ENCODE results near the gene ZNF394.

DNA sequence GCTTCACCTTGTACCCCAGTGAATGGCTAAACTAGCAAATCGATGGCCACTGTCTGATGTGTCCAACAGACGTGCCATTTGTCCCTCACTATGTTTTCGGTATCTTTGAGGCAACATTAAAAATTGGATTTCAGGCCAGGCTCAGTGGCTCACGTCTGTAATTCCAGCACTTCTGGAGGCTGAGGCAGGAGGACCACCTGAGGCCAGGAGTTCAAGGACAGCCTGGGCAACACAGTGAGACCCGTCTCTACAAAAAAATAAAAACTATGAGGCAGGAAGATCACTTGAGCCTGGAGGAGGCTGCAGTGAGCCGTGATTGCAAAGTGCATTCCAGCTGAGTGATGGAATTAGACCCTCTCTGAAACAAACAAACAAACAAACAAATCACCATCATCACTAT lies 43.8 kb upstream of the ZNF394 start:
- TF ChIP-seq, protein P1, sequence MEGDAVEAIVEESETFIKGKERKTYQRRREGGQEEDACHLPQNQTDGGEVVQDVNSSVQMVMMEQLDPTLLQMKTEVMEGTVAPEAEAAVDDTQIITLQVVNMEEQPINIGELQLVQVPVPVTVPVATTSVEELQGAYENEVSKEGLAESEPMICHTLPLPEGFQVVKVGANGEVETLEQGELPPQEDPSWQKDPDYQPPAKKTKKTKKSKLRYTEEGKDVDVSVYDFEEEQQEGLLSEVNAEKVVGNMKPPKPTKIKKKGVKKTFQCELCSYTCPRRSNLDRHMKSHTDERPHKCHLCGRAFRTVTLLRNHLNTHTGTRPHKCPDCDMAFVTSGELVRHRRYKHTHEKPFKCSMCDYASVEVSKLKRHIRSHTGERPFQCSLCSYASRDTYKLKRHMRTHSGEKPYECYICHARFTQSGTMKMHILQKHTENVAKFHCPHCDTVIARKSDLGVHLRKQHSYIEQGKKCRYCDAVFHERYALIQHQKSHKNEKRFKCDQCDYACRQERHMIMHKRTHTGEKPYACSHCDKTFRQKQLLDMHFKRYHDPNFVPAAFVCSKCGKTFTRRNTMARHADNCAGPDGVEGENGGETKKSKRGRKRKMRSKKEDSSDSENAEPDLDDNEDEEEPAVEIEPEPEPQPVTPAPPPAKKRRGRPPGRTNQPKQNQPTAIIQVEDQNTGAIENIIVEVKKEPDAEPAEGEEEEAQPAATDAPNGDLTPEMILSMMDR (IDR thresholded peaks at IDR 0.05), result no peak
- TF ChIP-seq POLR2A (IDR thresholded peaks at IDR 0.05), result no peak
- no peak for TF ChIP-seq EP300 (IDR thresholded peaks at IDR 0.05)
- no peak for TF ChIP-seq POLR2AphosphoS5 (IDR thresholded peaks at IDR 0.05)

Measured in upper lobe of left lung (tissue), 4 donors.